PC-9 (cell line): Measurements from ENCODE around the gene HOMER2. TPM values are rescaled to one million over a fixed set of nuclear protein-coding genes. Genes with fewer than 3 reads are reported as not detected.

Experiments
- BruUV-seq: library from RNA; stranded (reverse); fragments of 400-500 nt; replicated peaks from 2 replicates; lab custom pipeline; 2021; lab: Mats Ljungman, UMichigan
- CTCF ChIA-PET: fragments of 300-600 bp; sonication (Branson Sonifier 250); formaldehyde crosslinking; loops from one replicate; lab custom pipeline; 2022; ENCODE audit warnings: antibody characterized with exemption; lab: Charles Lee
- POLR2A ChIA-PET: fragments of 300-600 bp; sonication (Branson Sonifier 250); formaldehyde crosslinking; loops from one replicate; lab custom pipeline; 2022; ENCODE audit warnings: antibody characterized with exemption; ENCODE audit not compliant: unreplicated experiment; lab: Charles Lee
- DNase-seq, 2 experiments: peaks; one replicate each; pipeline versions ENCODE4 v3.0.0 to v3.0.0-alpha.2; 2015 to 2022; ENCODE audit warnings: mixed read lengths in 1 of 2
- H2AFZ ChIP-seq: fragments of 200-600 bp; sonication (generic); 2 replicates; pipeline ENCODE4 v1.8.1; 2017; ENCODE audit warnings: antibody characterized with exemption
- H3F3A ChIP-seq: fragments of 200-600 bp; sonication (generic); 2 replicates; pipeline ENCODE4 v1.8.1; 2017; ENCODE audit warnings: antibody characterized with exemption, mild to moderate bottlenecking, low read depth; ENCODE audit not compliant: insufficient read depth
- H3K27ac ChIP-seq: fragments of 200-600 bp; sonication (generic); 2 replicates; pipeline ENCODE4 v1.6.1; 2016; ENCODE audit warnings: mixed run types
- H3K27me3 ChIP-seq: fragments of 200-600 bp; sonication (generic); 2 replicates; pipeline ENCODE4 v1.6.1; 2016; ENCODE audit warnings: low read depth, mixed run types; ENCODE audit not compliant: insufficient read depth
- H3K36me3 ChIP-seq: fragments of 200-600 bp; sonication (generic); 2 replicates; pipeline ENCODE4 v1.6.1; 2016; ENCODE audit warnings: low read depth, mixed run types
- H3K4me1 ChIP-seq: fragments of 200-600 bp; sonication (generic); replicated peaks from 2 replicates; pipeline ENCODE4 v1.6.1; 2016; ENCODE audit warnings: mixed run types; ENCODE audit not compliant: insufficient read depth
- H3K4me2 ChIP-seq: fragments of 200-600 bp; sonication (generic); 2 replicates; pipeline ENCODE4 v1.6.1; 2017; ENCODE audit warnings: mixed run types
- H3K4me3 ChIP-seq: fragments of 200-600 bp; sonication (generic); 2 replicates; pipeline ENCODE4 v1.6.1; 2016; ENCODE audit warnings: mixed run types
- H3K79me2 ChIP-seq: fragments of 200-600 bp; sonication (generic); 2 replicates; pipeline ENCODE4 v1.6.1; 2017; ENCODE audit warnings: low read depth, mixed run types
- H3K9me2 ChIP-seq: fragments of 200-600 bp; sonication (generic); 2 replicates; pipeline ENCODE4 v1.8.1; 2017; ENCODE audit warnings: mild to moderate bottlenecking; ENCODE audit not compliant: insufficient read depth
- H3K9me3 ChIP-seq: fragments of 200-600 bp; sonication (generic); 2 replicates; pipeline ENCODE4 v1.8.1; 2016; ENCODE audit warnings: low read depth; ENCODE audit not compliant: insufficient read depth
- H4K20me1 ChIP-seq: fragments of 200-600 bp; sonication (generic); 2 replicates; pipeline ENCODE4 v1.8.1; 2017; ENCODE audit not compliant: insufficient read depth
- CTCF ChIP-seq: fragments of 200-600 bp; sonication (generic); conservative IDR thresholded peaks from 2 replicates; pipeline ENCODE4 v1.6.1; 2017; ENCODE audit warnings: mixed run types, antibody characterized with exemption, mild to moderate bottlenecking, moderate library complexity
- EZH2 ChIP-seq: fragments of 200-600 bp; sonication (generic); IDR thresholded peaks from 2 replicates; pipeline ENCODE4 v1.8.0; 2017; ENCODE audit warnings: antibody characterized with exemption, low read depth
- intact Hi-C: fragments of 100-400 bp; cut with micrococcal nuclease; formaldehyde crosslinking; loops from one replicate; pipeline ENCODE4 v1.10.0; 2022; ENCODE audit not compliant: unreplicated experiment
- total RNA-seq: library from RNA; stranded (reverse); gene quantifications from 2 replicates; pipeline ENCODE4 v1.2.3, GENCODE V29; 2021

Gene HOMER2
- total RNA-seq, 1 experiment from 2014 or later: 15.1 TPM

DNA sequence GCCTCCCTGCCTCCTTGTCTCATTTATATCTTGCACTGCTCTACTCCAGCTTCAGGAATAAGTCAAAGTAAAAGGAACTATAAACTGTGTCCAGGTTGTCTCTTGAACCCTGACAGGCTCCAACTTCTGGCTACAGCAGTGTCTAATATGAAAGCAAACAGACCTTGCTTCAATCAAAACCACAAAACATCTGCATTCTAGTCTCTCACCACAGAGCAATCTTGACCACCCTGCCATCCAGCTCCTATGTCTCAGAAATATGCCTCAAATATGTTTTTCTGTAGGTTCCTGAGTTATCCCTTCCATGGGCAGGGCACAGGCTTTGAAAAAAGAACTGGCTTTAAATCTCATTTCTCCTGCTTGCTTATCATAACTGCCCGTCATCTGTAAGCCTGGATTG lies 20.5 kb upstream of the HOMER2 start:
- intact Hi-C loops: no loop called here
- no peak overlapping the region for H3K4me2 ChIP-seq
- no peaks in the 10 kb centered on the region for H3F3A ChIP-seq
- no peaks in the 10 kb centered on the region for H3K9me2 ChIP-seq
- no peaks in the 10 kb centered on the region for H3K9me3 ChIP-seq
- H3K79me2 ChIP-seq: no peaks in the 10 kb centered on the region
- ChIA-PET POLR2A (no interaction called here), CTCF (no interaction called here)
- H3K4me3 ChIP-seq: no peak overlapping the region
- no peak for DNase-seq
- BruUV-seq: no TSS peak
- no peaks in the 10 kb centered on the region for H3K36me3 ChIP-seq
- TF ChIP-seq EZH2 (no peak), CTCF (no peak)
- H4K20me1 ChIP-seq: no peaks in the 10 kb centered on the region
- no peaks in the 10 kb centered on the region; the same call in 1 of the 2 replicates for H3K27me3 ChIP-seq
- H3K27ac ChIP-seq: no peak overlapping the region
- H3K4me1 ChIP-seq: no peaks in the 10 kb centered on the region
- no peak overlapping the region for H2AFZ ChIP-seq

DNA sequence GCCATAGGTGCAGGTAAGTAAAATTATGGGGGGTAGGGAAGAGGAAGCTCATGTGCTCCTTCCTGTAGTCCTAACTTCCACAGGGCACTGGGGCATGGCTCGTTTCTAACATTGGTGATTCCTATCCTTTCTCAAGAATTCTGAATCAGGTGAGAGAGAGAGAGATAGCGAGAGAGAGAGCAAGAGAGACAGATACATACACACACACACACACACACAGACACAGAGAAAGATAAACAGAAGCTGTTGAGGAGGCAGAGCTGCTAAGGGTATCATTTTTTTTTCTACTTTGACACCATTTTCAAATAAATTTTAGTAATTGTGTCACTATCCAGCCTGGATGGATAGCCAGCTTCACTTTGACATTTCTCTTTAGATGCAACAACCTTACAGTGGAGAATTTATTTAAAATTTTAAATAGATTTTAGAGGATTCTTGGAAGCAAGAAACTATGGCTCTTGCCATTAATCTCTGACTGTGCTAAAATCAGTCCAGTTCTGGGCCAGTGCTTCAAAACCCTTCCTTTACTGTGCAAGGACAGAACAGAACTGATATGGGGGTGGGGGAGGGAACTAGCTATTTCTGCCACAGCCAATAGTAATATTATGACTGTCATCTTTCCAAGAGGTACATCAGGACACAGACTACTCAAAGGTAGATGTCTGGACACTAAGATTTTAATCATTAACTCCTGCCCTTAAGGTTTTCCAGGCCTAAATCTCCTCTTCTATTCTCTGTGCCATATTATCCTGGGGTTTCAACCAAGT lies 18.9 kb upstream of the HOMER2 start:
- intact Hi-C loops: no loop called here
- Histone ChIP-seq H3K9me3 (no peaks in the 10 kb centered on the region), H3K4me3 (no peak overlapping the region), H3K27me3 (no peaks in the 10 kb centered on the region; the same call in 1 of the 2 replicates), H3K79me2 (no peaks in the 10 kb centered on the region), H3K27ac (no peak overlapping the region), H4K20me1 (no peaks in the 10 kb centered on the region), H3F3A (no peaks in the 10 kb centered on the region), H2AFZ (no peak overlapping the region), H3K36me3 (no peaks in the 10 kb centered on the region), H3K4me1 (no peaks in the 10 kb centered on the region), H3K4me2 (no peak overlapping the region), H3K9me2 (no peaks in the 10 kb centered on the region)
- TF ChIP-seq CTCF: no peak
- no peak for TF ChIP-seq EZH2
- DNase-seq: no peak
- no TSS peak for BruUV-seq
- ChIA-PET CTCF (no interaction called here), POLR2A (interaction anchor here (0.6 kb wide), 1 partner anchor 18 kb away, joined by 4 read pairs; no protein-coding TSS in a partner anchor)

DNA sequence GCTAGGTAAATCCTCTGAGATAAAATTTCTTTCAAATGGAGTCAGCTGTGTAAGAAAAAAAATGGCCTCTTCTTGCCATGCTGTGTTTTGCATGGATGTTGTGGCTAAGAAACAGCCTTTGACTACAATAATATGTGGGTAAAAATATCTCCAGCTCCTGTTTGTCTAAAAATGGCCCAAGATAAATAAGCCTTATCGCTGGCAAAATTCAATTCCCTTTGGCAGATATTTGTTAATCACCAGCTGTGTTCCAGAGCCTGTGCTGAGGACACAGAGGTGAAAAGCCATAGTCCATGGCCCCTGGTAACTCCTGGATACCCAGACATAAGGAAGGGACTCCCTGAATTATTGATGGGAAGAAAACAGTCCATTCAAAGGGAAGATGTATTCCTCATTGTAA lies 18.2 kb upstream of the HOMER2 start:
- Histone ChIP-seq H4K20me1 (no peaks in the 10 kb centered on the region), H3F3A (no peaks in the 10 kb centered on the region), H3K9me2 (no peaks in the 10 kb centered on the region), H3K9me3 (no peaks in the 10 kb centered on the region), H3K4me2 (no peak overlapping the region), H3K27me3 (no peaks in the 10 kb centered on the region; the same call in 1 of the 2 replicates), H3K4me1 (no peaks in the 10 kb centered on the region), H3K79me2 (no peaks in the 10 kb centered on the region), H3K27ac (no peak overlapping the region), H2AFZ (no peak overlapping the region), H3K4me3 (no peak overlapping the region), H3K36me3 (no peaks in the 10 kb centered on the region)
- no TSS peak for BruUV-seq
- ChIA-PET CTCF (no interaction called here), POLR2A (interaction anchor here (0.6 kb wide), 1 partner anchor 19 kb away, joined by 4 read pairs; no protein-coding TSS in a partner anchor)
- TF ChIP-seq EZH2 (no peak), CTCF (no peak)
- no peak for DNase-seq
- intact Hi-C loops: no loop called here
